GM18873 (cell line): Measurements from ENCODE around the gene ARX.

Source experiments
- ATAC-seq: cut with Tn5 transposase; IDR thresholded peaks from one replicate; pipeline ENCODE4 v1.9.1; 2021; ENCODE audit warnings: mild to moderate bottlenecking, moderate library complexity, moderate number of reproducible peaks; ENCODE audit not compliant: unreplicated experiment, low FRiP score

Gene ARX

GRCh38 chrX:25017667-25018247 lies 2.0 kb upstream of the ARX start:
- ATAC-seq = no peak

DNA sequence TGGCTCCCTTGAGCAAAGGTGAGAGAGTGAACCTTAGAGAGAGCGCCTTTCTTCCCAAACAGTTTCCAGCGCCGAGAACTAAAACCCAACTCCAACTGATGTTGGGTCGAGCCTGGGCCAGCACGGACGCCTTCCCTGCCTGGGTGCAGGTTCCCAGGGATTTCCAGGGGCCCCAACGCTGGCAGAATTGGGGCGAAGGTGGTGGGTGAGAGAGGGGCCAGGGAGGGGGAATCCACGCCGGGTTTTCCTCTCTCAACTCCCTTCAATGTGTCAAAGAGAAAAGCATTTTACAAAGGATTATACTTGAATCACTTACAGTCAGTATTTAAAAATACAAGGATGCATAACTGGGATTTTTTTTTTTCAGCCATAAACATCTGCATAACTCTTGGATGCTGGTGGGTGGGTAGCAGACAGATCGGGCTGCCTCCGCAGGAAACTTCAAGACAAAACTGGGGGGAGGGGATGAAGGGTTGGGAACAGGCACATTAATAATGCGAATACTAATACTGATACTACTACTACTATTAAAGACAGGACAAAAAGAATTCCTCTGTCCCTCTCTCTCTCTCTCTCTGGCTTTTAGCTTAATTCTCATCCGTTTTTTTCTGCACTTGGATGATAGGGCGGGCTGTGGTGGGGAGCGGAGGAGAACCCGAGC lies 1.3 kb upstream of the ARX start:
- ATAC-seq = no peak

GRCh38 chrX:25016361-25016671 lies 551 bp upstream of the ARX start:
- ATAC-seq = no peak

DNA sequence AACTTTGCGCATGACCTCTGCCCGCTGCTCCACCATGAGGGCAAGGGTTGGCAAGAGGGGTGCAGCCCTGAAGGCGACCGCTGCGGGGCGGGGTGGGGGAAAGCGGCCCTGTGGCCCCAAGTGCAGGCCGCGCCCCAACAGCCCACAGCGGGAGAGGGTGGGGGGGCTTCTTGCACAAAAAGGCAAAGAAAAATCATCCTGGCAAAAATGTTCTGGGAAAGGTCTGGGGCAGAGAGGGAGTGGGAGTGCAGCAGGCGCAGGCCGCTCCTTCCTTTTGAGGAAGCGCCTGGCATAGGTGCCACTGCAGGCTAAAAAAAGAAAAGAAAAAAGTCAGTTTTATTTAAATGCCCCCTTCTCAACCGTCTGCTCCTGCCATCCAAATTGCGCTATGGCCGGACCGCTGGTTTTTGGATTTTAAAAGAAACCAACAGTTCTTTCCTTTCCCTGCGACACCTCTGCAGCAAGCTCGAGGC lies 1.4 kb downstream of the ARX start:
- ATAC-seq = no peak

- ATAC-seq = no peak
Measured at GRCh38 chrX:25013632-25014365, 2.0 kb downstream of the ARX start.

GRCh38 chrX:25012793-25013631 lies 2.8 kb downstream of the ARX start:
- ATAC-seq = no peak

GRCh38 chrX:25012433-25012735 lies 3.4 kb downstream of the ARX start:
- ATAC-seq = no peak

GRCh38 chrX:25011589-25012432 lies 4.0 kb downstream of the ARX start:
- ATAC-seq = no peak

DNA sequence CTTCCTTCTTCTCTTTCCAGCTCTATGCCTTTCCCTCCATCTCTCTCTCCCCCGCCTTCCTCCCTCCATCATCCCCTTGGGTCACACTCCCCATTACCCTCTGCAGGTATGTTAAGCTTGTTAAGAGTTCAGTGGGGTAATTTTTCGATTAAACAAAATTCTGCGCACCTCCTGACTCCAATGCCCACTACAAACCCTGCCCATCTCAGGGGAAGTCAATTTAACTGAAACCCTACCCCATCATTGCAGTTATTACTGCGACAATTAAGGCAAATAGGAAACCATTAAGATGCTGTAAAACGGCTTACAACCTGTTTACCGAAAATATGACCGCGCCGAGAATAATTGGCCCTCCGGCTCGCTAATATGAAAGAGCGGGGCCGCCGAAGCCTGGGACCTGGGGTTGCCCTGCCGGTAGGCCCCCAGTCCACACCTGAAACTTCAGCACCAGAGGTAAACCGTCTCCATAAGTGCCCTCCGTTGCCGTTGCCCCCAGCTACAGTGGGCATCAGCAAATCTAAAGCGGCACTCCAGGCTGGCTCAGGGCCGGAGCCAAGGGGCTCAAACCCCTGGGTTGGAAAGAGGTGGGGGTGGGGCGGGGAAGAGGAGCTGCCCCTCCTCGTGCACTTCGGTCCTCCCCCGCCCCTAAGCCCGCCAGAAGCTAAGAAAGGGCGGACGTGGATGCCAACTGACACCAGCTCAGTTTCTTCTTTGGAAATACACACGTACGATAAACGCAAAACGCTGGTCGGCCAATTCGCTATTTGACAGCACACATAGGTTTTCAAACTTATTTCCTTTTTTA lies 4.8 kb downstream of the ARX start:
- ATAC-seq = no peak

DNA sequence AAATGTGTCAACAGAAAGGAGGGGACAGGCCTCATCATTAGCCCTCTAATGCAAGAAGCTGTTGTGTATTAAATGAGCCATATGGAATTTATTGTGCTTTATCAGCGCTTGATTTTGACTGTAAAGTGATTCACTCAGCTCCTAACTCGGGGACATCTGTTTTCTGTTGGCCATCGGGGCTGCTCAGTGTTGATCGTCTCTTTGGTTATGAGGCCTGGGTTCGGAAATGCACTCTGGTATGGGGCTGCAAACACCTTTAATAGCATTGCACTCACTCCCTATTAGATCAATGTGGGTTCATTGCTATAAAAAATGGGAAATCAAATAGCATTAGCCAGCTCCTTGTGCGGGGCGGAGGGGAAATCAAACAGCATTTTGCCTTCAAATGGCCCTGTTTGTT lies 6.4 kb downstream of the ARX start:
- no peak for ATAC-seq

- ATAC-seq = no peak
Measured at GRCh38 chrX:25007059-25008053, 8.4 kb downstream of the ARX start.

DNA sequence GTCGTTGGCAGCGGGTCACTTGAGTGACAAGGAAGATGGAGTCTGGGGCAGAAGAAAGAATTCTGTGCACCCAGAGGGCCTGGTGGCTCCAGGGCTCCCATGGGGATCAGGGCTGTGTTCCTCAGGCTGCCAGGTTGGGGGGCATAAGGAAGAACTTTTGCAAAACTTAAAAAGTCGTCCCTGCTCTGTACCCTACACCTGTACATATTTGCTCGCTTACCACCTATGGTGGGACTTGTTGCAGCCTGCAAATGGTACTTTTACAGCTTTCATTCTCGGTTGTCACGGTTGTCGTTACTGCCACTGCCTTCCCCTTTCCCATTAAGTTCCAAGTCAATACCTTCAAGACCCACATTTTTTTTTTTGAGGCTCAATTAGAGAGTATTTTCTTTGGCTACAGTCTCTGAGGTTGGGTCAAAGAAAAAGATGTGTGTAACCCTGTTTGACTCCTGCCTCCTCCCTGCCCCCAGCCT lies 9.1 kb downstream of the ARX start:
- no peak for ATAC-seq

- ATAC-seq = no peak
Measured at GRCh38 chrX:25005382-25006185, 10.2 kb downstream of the ARX start.

DNA sequence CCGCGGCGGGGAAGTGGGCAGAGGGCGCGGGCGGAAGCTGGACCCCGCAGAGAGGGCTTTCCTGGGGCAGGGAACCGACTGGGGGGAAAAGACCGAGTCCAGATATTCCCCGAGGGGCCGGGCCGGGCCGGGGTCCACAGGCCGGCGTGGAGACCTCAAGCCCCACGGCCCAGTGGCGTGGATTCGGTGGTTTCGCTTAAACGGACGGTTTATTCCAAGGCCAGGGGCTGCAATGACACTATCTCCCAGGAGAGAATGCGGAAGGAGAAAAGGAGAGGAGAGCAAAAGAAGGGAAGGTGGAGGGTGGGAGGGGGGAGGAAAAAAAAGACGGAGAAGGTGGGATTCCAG lies 10.8 kb downstream of the ARX start:
- no peak for ATAC-seq

GRCh38 chrX:25004485-25005032 lies 11.2 kb downstream of the ARX start:
- ATAC-seq = no peak

- no peak for ATAC-seq
Measured at GRCh38 chrX:25004040-25004439, 11.7 kb downstream of the ARX start.
